Activated naive CD8-positive, alpha-beta T cell treated with anti-CD3 and anti-CD28 coated beads, Interleukin-2, amount 10 ng/mL, durations not matched to agents 7 days and 5 days (primary cell): ENCODE measurements around the gene TRABD. TPM values are rescaled to one million over a fixed set of nuclear protein-coding genes. Genes with fewer than 3 reads are reported as not detected.

Source experiments
- total RNA-seq, 2 experiments: library from RNA; stranded (reverse); gene quantifications; one replicate each; pipeline ENCODE4 v1.2.3, GENCODE V29; 2021

TRABD gene
- total RNA-seq, 2 experiments from 2014 or later: 116 to 121 TPM

Other genes starting within 250 kb of the TRABD start
- gene PIM3, start 225.1 kb upstream of the TRABD start, total RNA-seq: 10 to 100 TPM; 44.3 to 48.5 TPM
- gene IL17REL, start 173.1 kb upstream of the TRABD start, total RNA-seq: not detected
- gene TTLL8, start 127.6 kb upstream of the TRABD start, total RNA-seq: not detected
- gene MLC1, start 100.5 kb upstream of the TRABD start, total RNA-seq: 1 to 10 TPM; 4.2 to 4.9 TPM
- not detected for gene MOV10L1, start 95.9 kb upstream of the TRABD start, total RNA-seq
- under 1 TPM; 0.11 TPM for gene PANX2, start 15.2 kb upstream of the TRABD start, total RNA-seq
- 10 to 100 TPM; 27.9 to 33.3 TPM for gene SELENOO, start 15.1 kb downstream of the TRABD start, total RNA-seq
- gene TUBGCP6, start 59.1 kb downstream of the TRABD start, total RNA-seq: 10 to 100 TPM; 92.2 to 94.5 TPM
- gene HDAC10, start 65.4 kb downstream of the TRABD start, total RNA-seq: 100 to 1,000 TPM in 1 of 2 experiments, 10 to 100 TPM in 1; 99.1 to 111 TPM
- gene MAPK12, start 75.8 kb downstream of the TRABD start, total RNA-seq: 1 to 10 TPM; 3.1 to 3.6 TPM
- gene MAPK11, start 84.5 kb downstream of the TRABD start, total RNA-seq: 1 to 10 TPM; 7.9 to 8.5 TPM
- gene PLXNB2, start 121.7 kb downstream of the TRABD start, total RNA-seq: 10 to 100 TPM; 43.0 to 45.8 TPM
- gene DENND6B, start 141.1 kb downstream of the TRABD start, total RNA-seq: 1 to 10 TPM; 8.8 to 9.5 TPM
- gene PPP6R2, start 157.4 kb downstream of the TRABD start, total RNA-seq: 10 to 100 TPM; 81.6 to 86.8 TPM